ENCODE results near the gene SNAP47.

Gene SNAP47

GRCh38 chr1:227754958-227755357 lies 19.7 kb downstream of the SNAP47 start:
- Histone ChIP-seq H3K4me1 (ENCODE audit: control insufficient read depth, insufficient read depth, low read length) (no peaks in the 10 kb centered on the region), H3K36me3 (ENCODE audit: control insufficient read depth, insufficient read depth, low read length) (peaks cover 60% of the 10 kb centered on the region), H3K9ac (ENCODE audit: low read depth, low read length) (no peak overlapping the region), H3K9me3 (ENCODE audit: control insufficient read depth, insufficient read depth, low read length) (no peaks in the 10 kb centered on the region), H3K27ac (ENCODE audit: low read depth, low read length) (no peak overlapping the region), H3K27me3 (ENCODE audit: control insufficient read depth, insufficient read depth, low read length) (no peaks in the 10 kb centered on the region), H3K4me3 (ENCODE audit: low read depth, low read length) (no peak overlapping the region)

- Histone ChIP-seq H3K9me3 (ENCODE audit: control insufficient read depth, insufficient read depth, low read length) (no peaks in the 10 kb centered on the region), H3K9ac (ENCODE audit: low read depth, low read length) (no peak overlapping the region), H3K27ac (ENCODE audit: low read depth, low read length) (no peak overlapping the region), H3K4me3 (ENCODE audit: low read depth, low read length) (no peak overlapping the region), H3K36me3 (ENCODE audit: control insufficient read depth, insufficient read depth, low read length) (peaks cover 60% of the 10 kb centered on the region), H3K4me1 (ENCODE audit: control insufficient read depth, insufficient read depth, low read length) (no peaks in the 10 kb centered on the region), H3K27me3 (ENCODE audit: control insufficient read depth, insufficient read depth, low read length) (no peaks in the 10 kb centered on the region)
Measured at GRCh38 chr1:227756172-227756959, 21.1 kb downstream of the SNAP47 start.

GRCh38 chr1:227757781-227758180 lies 22.5 kb downstream of the SNAP47 start:
- H3K27ac ChIP-seq (ENCODE audit: low read depth, low read length) = no peak overlapping the region
- H3K4me1 ChIP-seq (ENCODE audit: control insufficient read depth, insufficient read depth, low read length) = 0 out of 2 replicates have a peak, but pooled peaks cover 2% of the 10 kb centered on the region
- H3K9ac ChIP-seq (ENCODE audit: low read depth, low read length) = no peak overlapping the region
- no peak overlapping the region for H3K4me3 ChIP-seq (ENCODE audit: low read depth, low read length)
- no peaks in the 10 kb centered on the region for H3K27me3 ChIP-seq (ENCODE audit: control insufficient read depth, insufficient read depth, low read length)
- no peaks in the 10 kb centered on the region for H3K9me3 ChIP-seq (ENCODE audit: control insufficient read depth, insufficient read depth, low read length)
- peaks cover 66% of the 10 kb centered on the region for H3K36me3 ChIP-seq (ENCODE audit: control insufficient read depth, insufficient read depth, low read length)

GRCh38 chr1:227758366-227758765 lies 23.1 kb downstream of the SNAP47 start:
- Histone ChIP-seq H3K36me3 (ENCODE audit: control insufficient read depth, insufficient read depth, low read length) (peaks cover 60% of the 10 kb centered on the region), H3K27ac (ENCODE audit: low read depth, low read length) (no peak overlapping the region), H3K4me3 (ENCODE audit: low read depth, low read length) (no peak overlapping the region), H3K4me1 (ENCODE audit: control insufficient read depth, insufficient read depth, low read length) (0 out of 2 replicates have a peak, but pooled peaks cover 2% of the 10 kb centered on the region), H3K27me3 (ENCODE audit: control insufficient read depth, insufficient read depth, low read length) (no peaks in the 10 kb centered on the region), H3K9ac (ENCODE audit: low read depth, low read length) (no peak overlapping the region), H3K9me3 (ENCODE audit: control insufficient read depth, insufficient read depth, low read length) (no peaks in the 10 kb centered on the region)

GRCh38 chr1:227759341-227760300 lies 24.4 kb downstream of the SNAP47 start:
- Histone ChIP-seq H3K9ac (ENCODE audit: low read depth, low read length) (no peak overlapping the region), H3K36me3 (ENCODE audit: control insufficient read depth, insufficient read depth, low read length) (peaks cover 61% of the 10 kb centered on the region), H3K27ac (ENCODE audit: low read depth, low read length) (no peak overlapping the region), H3K4me3 (ENCODE audit: low read depth, low read length) (no peak overlapping the region), H3K9me3 (ENCODE audit: control insufficient read depth, insufficient read depth, low read length) (no peaks in the 10 kb centered on the region), H3K27me3 (ENCODE audit: control insufficient read depth, insufficient read depth, low read length) (no peaks in the 10 kb centered on the region), H3K4me1 (ENCODE audit: control insufficient read depth, insufficient read depth, low read length) (0 out of 2 replicates have a peak, but pooled peaks cover 2% of the 10 kb centered on the region)

GRCh38 chr1:227760377-227760776 lies 25.1 kb downstream of the SNAP47 start:
- H3K4me1 ChIP-seq (ENCODE audit: control insufficient read depth, insufficient read depth, low read length) = 0 out of 2 replicates have a peak, but pooled peaks cover 2% of the 10 kb centered on the region
- H3K27me3 ChIP-seq (ENCODE audit: control insufficient read depth, insufficient read depth, low read length) = no peaks in the 10 kb centered on the region
- no peak overlapping the region for H3K9ac ChIP-seq (ENCODE audit: low read depth, low read length)
- peaks cover 65% of the 10 kb centered on the region for H3K36me3 ChIP-seq (ENCODE audit: control insufficient read depth, insufficient read depth, low read length)
- no peaks in the 10 kb centered on the region for H3K9me3 ChIP-seq (ENCODE audit: control insufficient read depth, insufficient read depth, low read length)
- no peak overlapping the region for H3K4me3 ChIP-seq (ENCODE audit: low read depth, low read length)
- H3K27ac ChIP-seq (ENCODE audit: low read depth, low read length) = no peak overlapping the region

GRCh38 chr1:227761621-227762230 lies 26.5 kb downstream of the SNAP47 start:
- Histone ChIP-seq H3K27ac (ENCODE audit: low read depth, low read length) (no peak overlapping the region), H3K36me3 (ENCODE audit: control insufficient read depth, insufficient read depth, low read length) (peaks cover 60% of the 10 kb centered on the region), H3K9ac (ENCODE audit: low read depth, low read length) (no peak overlapping the region)

GRCh38 chr1:227762231-227762911 lies 27.1 kb downstream of the SNAP47 start:
- H3K9me3 ChIP-seq (ENCODE audit: control insufficient read depth, insufficient read depth, low read length) = no peaks in the 10 kb centered on the region
- H3K4me3 ChIP-seq (ENCODE audit: low read depth, low read length) = no peak overlapping the region
- no peaks in the 10 kb centered on the region for H3K27me3 ChIP-seq (ENCODE audit: control insufficient read depth, insufficient read depth, low read length)
- no peak overlapping the region for H3K27ac ChIP-seq (ENCODE audit: low read depth, low read length)
- no peak overlapping the region for H3K9ac ChIP-seq (ENCODE audit: low read depth, low read length)
- peaks cover 60% of the 10 kb centered on the region for H3K36me3 ChIP-seq (ENCODE audit: control insufficient read depth, insufficient read depth, low read length)
- 0 out of 2 replicates have a peak, but pooled peaks cover 2% of the 10 kb centered on the region for H3K4me1 ChIP-seq (ENCODE audit: control insufficient read depth, insufficient read depth, low read length)

More at GRCh38 chr1:227761621-227762230, 26.5 kb downstream of the SNAP47 start:
- Histone ChIP-seq H3K27me3 (ENCODE audit: control insufficient read depth, insufficient read depth, low read length) (no peaks in the 10 kb centered on the region), H3K4me1 (ENCODE audit: control insufficient read depth, insufficient read depth, low read length) (0 out of 2 replicates have a peak, but pooled peaks cover 2% of the 10 kb centered on the region), H3K9me3 (ENCODE audit: control insufficient read depth, insufficient read depth, low read length) (no peaks in the 10 kb centered on the region), H3K4me3 (ENCODE audit: low read depth, low read length) (no peak overlapping the region)

GRCh38 chr1:227763246-227764018 lies 28.2 kb downstream of the SNAP47 start:
- Histone ChIP-seq H3K4me3 (ENCODE audit: low read depth, low read length) (no peak overlapping the region), H3K9me3 (ENCODE audit: control insufficient read depth, insufficient read depth, low read length) (no peaks in the 10 kb centered on the region), H3K4me1 (ENCODE audit: control insufficient read depth, insufficient read depth, low read length) (0 out of 2 replicates have a peak, but pooled peaks cover 2% of the 10 kb centered on the region), H3K27ac (ENCODE audit: low read depth, low read length) (peak overlapping the region; percentile 5), H3K36me3 (ENCODE audit: control insufficient read depth, insufficient read depth, low read length) (peaks cover 61% of the 10 kb centered on the region), H3K27me3 (ENCODE audit: control insufficient read depth, insufficient read depth, low read length) (no peaks in the 10 kb centered on the region), H3K9ac (ENCODE audit: low read depth, low read length) (no peak overlapping the region)

GRCh38 chr1:227764019-227764391 lies 28.8 kb downstream of the SNAP47 start:
- Histone ChIP-seq H3K27me3 (ENCODE audit: control insufficient read depth, insufficient read depth, low read length) (no peaks in the 10 kb centered on the region), H3K9ac (ENCODE audit: low read depth, low read length) (no peak overlapping the region)

More at GRCh38 chr1:227764019-227764391, 28.8 kb downstream of the SNAP47 start:
- no peaks in the 10 kb centered on the region for H3K9me3 ChIP-seq (ENCODE audit: control insufficient read depth, insufficient read depth, low read length)
- peaks cover 61% of the 10 kb centered on the region for H3K36me3 ChIP-seq (ENCODE audit: control insufficient read depth, insufficient read depth, low read length)
- 0 out of 2 replicates have a peak, but pooled peaks cover 2% of the 10 kb centered on the region for H3K4me1 ChIP-seq (ENCODE audit: control insufficient read depth, insufficient read depth, low read length)
- H3K4me3 ChIP-seq (ENCODE audit: low read depth, low read length) = no peak overlapping the region
- H3K27ac ChIP-seq (ENCODE audit: low read depth, low read length) = peak overlapping the region; percentile 5
